ENCODE results near the gene ADORA1. TPM values are rescaled to one million over a fixed set of nuclear protein-coding genes. Genes with fewer than 3 reads are reported as not detected.

Gene ADORA1
- total RNA-seq, 2 experiments from 2014 or later: not detected

DNA sequence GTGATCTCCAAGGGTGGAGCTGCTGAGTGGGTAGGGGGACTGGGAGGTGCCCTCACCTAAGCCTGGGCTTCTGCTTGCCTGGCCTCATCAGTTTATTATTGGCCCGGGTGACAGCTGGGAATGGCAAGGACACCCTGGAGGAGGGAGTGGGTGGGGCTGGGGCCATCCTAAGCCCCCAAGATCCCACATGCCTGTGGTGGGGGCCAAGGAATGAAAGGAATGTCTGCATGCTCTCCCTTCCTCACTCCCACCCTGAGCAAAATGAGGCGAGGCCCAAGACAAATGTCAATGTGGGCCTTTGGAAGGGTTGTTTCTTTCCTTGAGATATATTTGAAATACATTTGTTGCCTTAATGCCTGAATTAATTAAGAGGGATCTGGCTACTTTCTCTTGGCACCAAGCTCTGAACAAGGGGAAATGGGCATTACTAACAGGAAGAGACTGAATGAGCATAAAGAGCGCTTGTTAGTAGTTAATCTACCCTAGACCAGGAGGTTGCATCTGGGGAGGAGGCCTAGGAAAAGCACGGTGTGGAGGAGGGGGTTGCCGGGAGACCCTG lies 78.7 kb downstream of the ADORA1 start:
- H3K4me3 ChIP-seq (ENCODE audit: low read length): no peak overlapping the region
- H3K36me3 Mint-ChIP-seq (ENCODE audit: low read depth): no peaks in the 10 kb centered on the region
- TF ChIP-seq, protein P1, sequence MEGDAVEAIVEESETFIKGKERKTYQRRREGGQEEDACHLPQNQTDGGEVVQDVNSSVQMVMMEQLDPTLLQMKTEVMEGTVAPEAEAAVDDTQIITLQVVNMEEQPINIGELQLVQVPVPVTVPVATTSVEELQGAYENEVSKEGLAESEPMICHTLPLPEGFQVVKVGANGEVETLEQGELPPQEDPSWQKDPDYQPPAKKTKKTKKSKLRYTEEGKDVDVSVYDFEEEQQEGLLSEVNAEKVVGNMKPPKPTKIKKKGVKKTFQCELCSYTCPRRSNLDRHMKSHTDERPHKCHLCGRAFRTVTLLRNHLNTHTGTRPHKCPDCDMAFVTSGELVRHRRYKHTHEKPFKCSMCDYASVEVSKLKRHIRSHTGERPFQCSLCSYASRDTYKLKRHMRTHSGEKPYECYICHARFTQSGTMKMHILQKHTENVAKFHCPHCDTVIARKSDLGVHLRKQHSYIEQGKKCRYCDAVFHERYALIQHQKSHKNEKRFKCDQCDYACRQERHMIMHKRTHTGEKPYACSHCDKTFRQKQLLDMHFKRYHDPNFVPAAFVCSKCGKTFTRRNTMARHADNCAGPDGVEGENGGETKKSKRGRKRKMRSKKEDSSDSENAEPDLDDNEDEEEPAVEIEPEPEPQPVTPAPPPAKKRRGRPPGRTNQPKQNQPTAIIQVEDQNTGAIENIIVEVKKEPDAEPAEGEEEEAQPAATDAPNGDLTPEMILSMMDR (IDR thresholded peaks at IDR 0.05): no peak
- H3K9me3 ChIP-seq (ENCODE audit: control insufficient read depth in 1 of 2, insufficient read depth in 1 of 2, low read length in 2 of 2): no peaks in the 10 kb centered on the region
- H3K36me3 ChIP-seq (ENCODE audit: insufficient read depth, low read length): no peaks in the 10 kb centered on the region
- H3K4me3 Mint-ChIP-seq: no peak overlapping the region
- no peak overlapping the region for H3K27ac ChIP-seq (ENCODE audit: low read depth in 1 of 2, low read length in 2 of 2)
- ATAC-seq (ENCODE audit: poor library complexity) (no peak), DNase-seq (no peak)
- H3K27me3 Mint-ChIP-seq: no peaks in the 10 kb centered on the region
- H3K4me1 ChIP-seq (ENCODE audit: insufficient read depth, low read length): no peaks in the 10 kb centered on the region
- ChIA-PET CTCF (interaction anchor here (0.9 kb wide), 1 partner anchor 10 kb away, joined by 3 read pairs; no protein-coding TSS in a partner anchor), POLR2A (no interaction called here)
- H3K27me3 ChIP-seq (ENCODE audit: control insufficient read depth in 1 of 2, insufficient read depth in 2 of 2, low read length in 2 of 2): no peaks in the 10 kb centered on the region
- H3K4me1 Mint-ChIP-seq (ENCODE audit: low read depth): no peaks in the 10 kb centered on the region
- intact Hi-C loops (cut with DNase I, micrococcal nuclease): loop anchor here in 1 of 2 experiments (5.0 kb wide), 1 partner anchor 1041 kb away; no protein-coding TSS in a partner anchor
- H3K27ac Mint-ChIP-seq: no peak overlapping the region
- H3K9me3 Mint-ChIP-seq: no peaks in the 10 kb centered on the region

DNA sequence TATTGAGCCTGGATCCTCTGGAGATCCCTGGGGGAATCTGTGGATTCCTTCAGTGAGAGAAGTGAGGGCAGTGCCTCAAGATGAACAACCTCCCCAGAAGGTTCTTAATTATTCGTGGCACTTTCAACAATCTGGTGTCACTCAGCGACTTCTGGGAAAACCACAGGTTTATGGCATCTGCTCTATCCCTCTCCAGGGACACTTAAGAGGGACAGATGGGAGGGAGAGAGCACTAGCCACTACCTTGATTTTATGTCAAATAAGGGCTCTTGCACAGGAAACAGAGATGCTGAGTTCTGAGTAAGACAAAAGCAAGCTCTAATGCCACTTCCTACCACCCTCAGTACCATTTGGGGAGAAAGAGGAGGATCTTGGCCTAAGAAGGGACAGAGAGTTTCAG lies 80.2 kb downstream of the ADORA1 start:
- Mint-ChIP-seq H3K27me3 (no peaks in the 10 kb centered on the region), H3K9me3 (no peaks in the 10 kb centered on the region), H3K36me3 (ENCODE audit: low read depth) (no peaks in the 10 kb centered on the region), H3K4me1 (ENCODE audit: low read depth) (no peaks in the 10 kb centered on the region), H3K27ac (no peak overlapping the region), H3K4me3 (no peak overlapping the region)
- DNase-seq: no peak
- TF ChIP-seq, protein P1 (IDR thresholded peaks at IDR 0.05): no peak
- Histone ChIP-seq H3K27ac (ENCODE audit: low read depth in 1 of 2, low read length in 2 of 2) (no peak overlapping the region), H3K27me3 (ENCODE audit: control insufficient read depth in 1 of 2, insufficient read depth in 2 of 2, low read length in 2 of 2) (no peaks in the 10 kb centered on the region), H3K36me3 (ENCODE audit: insufficient read depth, low read length) (no peaks in the 10 kb centered on the region), H3K4me3 (ENCODE audit: low read length) (no peak overlapping the region), H3K9me3 (ENCODE audit: control insufficient read depth in 1 of 2, insufficient read depth in 1 of 2, low read length in 2 of 2) (no peaks in the 10 kb centered on the region), H3K4me1 (ENCODE audit: insufficient read depth, low read length) (no peaks in the 10 kb centered on the region)
- CTCF ChIA-PET: no interaction called here
- intact Hi-C loops (cut with DNase I, micrococcal nuclease): loop anchor here in 1 of 2 experiments (5.0 kb wide), 1 partner anchor 1040 kb away; no protein-coding TSS in a partner anchor
- no peak for ATAC-seq (ENCODE audit: poor library complexity)
- POLR2A ChIA-PET: no interaction called here

DNA sequence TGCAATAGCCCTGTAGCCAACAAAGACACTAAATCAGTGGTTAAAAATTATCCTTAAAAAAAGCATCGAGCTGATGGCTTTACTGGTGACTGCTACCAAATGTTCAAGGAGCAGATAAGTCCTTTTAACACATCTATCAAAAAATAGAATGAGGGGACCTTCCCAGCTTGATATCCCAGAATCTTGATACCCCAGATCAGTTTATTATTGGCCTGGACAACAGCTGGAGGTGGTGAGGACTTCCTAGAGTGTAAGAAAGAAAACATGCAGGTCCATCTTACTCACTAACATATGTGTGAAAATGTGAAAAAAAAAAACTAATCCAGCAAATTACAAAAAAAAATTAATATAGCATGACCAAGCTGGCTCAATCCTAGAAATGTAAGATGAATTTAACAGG lies 80.7 kb downstream of the ADORA1 start:
- Histone ChIP-seq H3K9me3 (ENCODE audit: control insufficient read depth in 1 of 2, insufficient read depth in 1 of 2, low read length in 2 of 2) (no peaks in the 10 kb centered on the region), H3K4me1 (ENCODE audit: insufficient read depth, low read length) (no peaks in the 10 kb centered on the region), H3K36me3 (ENCODE audit: insufficient read depth, low read length) (no peaks in the 10 kb centered on the region), H3K4me3 (ENCODE audit: low read length) (no peak overlapping the region), H3K27me3 (ENCODE audit: control insufficient read depth in 1 of 2, insufficient read depth in 2 of 2, low read length in 2 of 2) (no peaks in the 10 kb centered on the region), H3K27ac (ENCODE audit: low read depth in 1 of 2, low read length in 2 of 2) (no peak overlapping the region)
- POLR2A ChIA-PET: no interaction called here
- Mint-ChIP-seq H3K9me3 (no peaks in the 10 kb centered on the region), H3K36me3 (ENCODE audit: low read depth) (no peaks in the 10 kb centered on the region), H3K4me3 (no peak overlapping the region), H3K4me1 (ENCODE audit: low read depth) (no peaks in the 10 kb centered on the region), H3K27ac (no peak overlapping the region), H3K27me3 (no peaks in the 10 kb centered on the region)
- CTCF ChIA-PET: no interaction called here
- TF ChIP-seq, protein P1 (IDR thresholded peaks at IDR 0.05): no peak
- intact Hi-C loops (cut with DNase I, micrococcal nuclease): loop anchor here in 1 of 2 experiments (5.0 kb wide), 1 partner anchor 1039 kb away; no protein-coding TSS in a partner anchor
- no peak for DNase-seq
- no peak for ATAC-seq (ENCODE audit: poor library complexity)
